Breast epithelium (tissue), 3 donors: ENCODE measurements around the gene AHRR.

Experiments
- POLR2A ChIP-seq: fragments of 450-650 bp; IDR thresholded peaks from one replicate; pipeline ENCODE4 v1.6.1; 2016; ENCODE audit warnings: antibody characterized with exemption, mild to moderate bottlenecking, moderate library complexity
- POLR2AphosphoS5 ChIP-seq, 3 donors: sonication (generic); formaldehyde crosslinking; IDR thresholded peaks; one replicate each; pipeline ENCODE4 v1.6.1; 2017; ENCODE audit warnings: antibody characterized with exemption in 3 of 3
- TF ChIP-seq, protein P1 (sequence below), 3 donors: fragments of 450-650 bp; IDR thresholded peaks; one replicate each; pipeline ENCODE4 v1.5.1; 2016 to 2017; ENCODE audit warnings: antibody characterized with exemption in 3 of 3, mild to moderate bottlenecking in 3 of 3, moderate library complexity in 3 of 3

- TF ChIP-seq, protein P1, sequence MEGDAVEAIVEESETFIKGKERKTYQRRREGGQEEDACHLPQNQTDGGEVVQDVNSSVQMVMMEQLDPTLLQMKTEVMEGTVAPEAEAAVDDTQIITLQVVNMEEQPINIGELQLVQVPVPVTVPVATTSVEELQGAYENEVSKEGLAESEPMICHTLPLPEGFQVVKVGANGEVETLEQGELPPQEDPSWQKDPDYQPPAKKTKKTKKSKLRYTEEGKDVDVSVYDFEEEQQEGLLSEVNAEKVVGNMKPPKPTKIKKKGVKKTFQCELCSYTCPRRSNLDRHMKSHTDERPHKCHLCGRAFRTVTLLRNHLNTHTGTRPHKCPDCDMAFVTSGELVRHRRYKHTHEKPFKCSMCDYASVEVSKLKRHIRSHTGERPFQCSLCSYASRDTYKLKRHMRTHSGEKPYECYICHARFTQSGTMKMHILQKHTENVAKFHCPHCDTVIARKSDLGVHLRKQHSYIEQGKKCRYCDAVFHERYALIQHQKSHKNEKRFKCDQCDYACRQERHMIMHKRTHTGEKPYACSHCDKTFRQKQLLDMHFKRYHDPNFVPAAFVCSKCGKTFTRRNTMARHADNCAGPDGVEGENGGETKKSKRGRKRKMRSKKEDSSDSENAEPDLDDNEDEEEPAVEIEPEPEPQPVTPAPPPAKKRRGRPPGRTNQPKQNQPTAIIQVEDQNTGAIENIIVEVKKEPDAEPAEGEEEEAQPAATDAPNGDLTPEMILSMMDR (IDR thresholded peaks at IDR 0.05): no peak
- TF ChIP-seq POLR2AphosphoS5 (IDR thresholded peaks at IDR 0.05) (no peak), POLR2A (no peak)
Observed at GRCh38 chr5:375336-375920, 53.9 kb downstream of the AHRR start.
